ENCODE measurements around the gene FXN.

FXN gene

DNA sequence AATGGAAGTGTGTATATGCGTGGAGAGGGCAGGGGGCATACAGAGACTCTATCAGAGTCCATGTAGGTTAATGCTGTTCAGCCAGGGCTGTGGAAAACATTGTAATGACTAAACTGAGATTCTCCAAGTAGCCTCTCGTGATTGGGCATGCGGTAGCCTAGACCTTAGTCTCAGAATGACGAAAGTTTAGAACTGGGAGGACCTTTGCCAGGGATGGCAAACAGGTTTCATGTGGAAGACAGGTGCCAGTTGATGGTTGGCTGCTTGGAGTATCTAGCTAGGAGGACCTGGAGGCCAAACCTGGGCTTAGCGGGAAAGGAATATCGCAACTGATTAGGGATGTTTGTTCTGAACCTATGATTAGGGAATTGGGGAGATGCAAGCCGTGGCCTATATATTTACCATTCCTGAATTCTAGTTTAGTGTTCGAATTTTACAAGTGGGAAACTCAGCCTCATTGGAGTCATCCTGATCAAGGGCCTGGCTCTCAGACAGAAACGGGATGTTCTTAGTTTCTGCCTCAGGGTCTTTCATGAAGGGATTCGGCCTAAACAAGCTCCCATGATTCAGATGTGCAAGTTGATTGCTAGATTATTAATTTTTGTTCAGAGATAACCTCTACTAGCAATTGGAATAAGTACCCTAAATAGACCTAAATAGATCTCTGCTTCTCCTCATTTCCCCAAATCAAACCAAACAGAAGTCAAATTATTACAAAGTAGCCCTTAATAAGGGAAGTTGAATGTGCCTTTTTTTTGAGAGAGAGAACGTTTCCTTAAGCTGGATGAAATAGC, 111.7 kb downstream of the FXN start:
- DNase-seq: no peak

DNA sequence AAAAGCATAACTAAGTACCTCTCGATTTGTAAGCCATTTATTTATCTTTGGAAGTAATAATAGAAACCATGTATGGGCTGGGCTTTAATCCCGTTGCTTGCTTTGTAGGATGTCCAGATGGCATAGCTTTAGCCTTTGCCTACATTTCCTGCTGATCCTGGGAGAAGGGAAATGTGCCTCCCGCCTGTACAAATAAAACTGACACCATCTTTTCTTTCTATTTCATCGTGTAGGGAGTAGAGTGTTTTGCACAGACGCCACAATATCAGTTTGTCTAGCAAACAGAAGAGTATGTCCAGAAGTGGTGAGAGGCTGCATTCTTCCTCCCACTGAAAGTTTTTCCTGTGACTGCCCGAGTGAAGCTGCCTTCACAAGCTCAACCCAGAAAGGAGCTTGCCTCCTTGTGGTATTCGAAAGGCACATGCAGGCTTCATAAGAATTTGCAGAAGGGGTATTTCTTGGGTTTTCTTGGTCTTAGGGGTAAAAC, 113.8 kb downstream of the FXN start:
- no peak for DNase-seq
